ENCODE results near the gene CYP4F11.
"Not testable (repeated sequence)": the region's sequence is repeated elsewhere in the genome, so short reads cannot be mapped to it uniquely, and the experiment has no call there.

The CYP4F11 gene, protein sequence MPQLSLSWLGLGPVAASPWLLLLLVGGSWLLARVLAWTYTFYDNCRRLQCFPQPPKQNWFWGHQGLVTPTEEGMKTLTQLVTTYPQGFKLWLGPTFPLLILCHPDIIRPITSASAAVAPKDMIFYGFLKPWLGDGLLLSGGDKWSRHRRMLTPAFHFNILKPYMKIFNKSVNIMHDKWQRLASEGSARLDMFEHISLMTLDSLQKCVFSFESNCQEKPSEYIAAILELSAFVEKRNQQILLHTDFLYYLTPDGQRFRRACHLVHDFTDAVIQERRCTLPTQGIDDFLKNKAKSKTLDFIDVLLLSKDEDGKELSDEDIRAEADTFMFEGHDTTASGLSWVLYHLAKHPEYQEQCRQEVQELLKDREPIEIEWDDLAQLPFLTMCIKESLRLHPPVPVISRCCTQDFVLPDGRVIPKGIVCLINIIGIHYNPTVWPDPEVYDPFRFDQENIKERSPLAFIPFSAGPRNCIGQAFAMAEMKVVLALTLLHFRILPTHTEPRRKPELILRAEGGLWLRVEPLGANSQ

DNA sequence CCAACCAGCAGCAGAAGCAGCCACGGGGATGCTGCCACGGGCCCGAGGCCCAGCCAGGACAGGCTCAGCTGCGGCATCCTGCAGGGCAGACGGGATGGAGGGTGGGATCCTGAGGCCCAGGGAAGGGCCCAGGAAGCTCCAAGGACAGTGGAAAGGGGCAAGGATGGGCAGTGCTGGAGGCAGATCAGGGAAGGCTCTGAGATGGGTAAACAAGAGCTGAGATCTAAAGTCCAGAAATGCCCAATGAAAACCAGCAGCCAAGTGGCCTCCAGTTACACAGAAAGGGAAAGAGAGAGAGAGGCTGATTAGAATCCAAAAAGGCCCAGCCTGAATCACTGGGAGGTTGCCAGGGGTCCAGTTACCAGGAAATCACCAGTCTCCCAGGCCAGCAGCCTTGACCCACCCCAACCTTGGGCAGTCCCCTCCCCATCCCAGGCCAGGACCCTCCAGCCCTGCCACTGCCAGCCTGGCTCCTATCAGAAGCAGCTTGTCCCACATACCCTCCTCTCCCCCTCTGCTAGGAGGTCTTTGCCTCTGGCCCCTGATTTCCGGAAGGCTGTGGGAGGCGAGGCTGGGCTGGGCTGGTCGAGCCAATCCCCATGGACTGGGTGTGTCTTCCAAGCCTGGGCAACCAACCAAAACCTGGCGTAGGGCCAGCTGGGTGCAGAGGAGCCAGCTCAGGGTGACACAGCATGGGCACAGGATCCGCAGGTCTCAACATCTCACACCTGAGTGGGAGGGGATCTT lies at the start of gene CYP4F11:
Gene CYP4F11 (minus strand): TSS at position 198 of the 747 bp plus-strand sequence. CDS start 121 bp downstream, at position 77.
- no peak for DNase-seq (ENCODE audit: low read depth, low spot score)

DNA sequence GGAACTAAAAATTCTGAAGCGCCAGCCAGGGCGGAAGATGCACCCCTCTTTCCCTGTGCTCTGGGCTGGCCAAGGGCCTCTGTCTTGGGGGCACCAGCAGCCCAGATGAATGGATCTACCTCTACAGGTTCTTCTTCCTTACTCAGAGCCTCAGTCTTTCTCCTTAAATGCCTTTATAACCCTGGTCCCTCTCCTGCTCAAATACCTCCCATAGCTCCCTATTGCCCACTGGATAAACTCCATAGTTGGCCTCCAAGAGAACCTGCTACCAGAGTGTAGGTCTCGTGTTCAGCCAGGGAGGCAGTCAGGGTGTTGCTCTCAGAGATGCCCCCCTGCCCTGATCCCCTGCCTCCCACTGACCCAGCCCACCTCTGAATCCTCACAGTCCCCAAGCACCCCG lies 45.0 kb upstream of the CYP4F11 start:
- no peak for DNase-seq (ENCODE audit: low read depth, low spot score)

DNA sequence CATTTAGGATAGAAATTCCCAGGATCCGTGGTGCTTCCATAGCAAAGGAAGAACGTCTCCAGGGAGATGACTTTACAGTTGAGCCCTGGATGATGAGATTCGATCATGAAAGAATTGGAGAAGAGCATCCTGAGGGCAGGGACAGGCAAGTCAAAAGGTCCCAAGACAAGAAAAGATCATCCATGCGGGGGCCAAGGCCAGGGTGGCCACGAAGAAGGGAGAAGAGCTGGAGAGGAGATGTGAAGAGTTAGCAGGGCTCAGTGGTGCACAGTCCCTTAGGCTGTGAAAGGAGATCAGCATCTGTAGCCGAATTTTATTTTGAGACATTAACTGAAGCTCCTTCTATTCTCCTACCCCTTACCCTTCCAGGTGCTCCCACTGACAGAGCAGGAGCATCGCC lies 43.4 kb upstream of the CYP4F11 start:
- no peak for DNase-seq (ENCODE audit: low read depth, low spot score)

DNA sequence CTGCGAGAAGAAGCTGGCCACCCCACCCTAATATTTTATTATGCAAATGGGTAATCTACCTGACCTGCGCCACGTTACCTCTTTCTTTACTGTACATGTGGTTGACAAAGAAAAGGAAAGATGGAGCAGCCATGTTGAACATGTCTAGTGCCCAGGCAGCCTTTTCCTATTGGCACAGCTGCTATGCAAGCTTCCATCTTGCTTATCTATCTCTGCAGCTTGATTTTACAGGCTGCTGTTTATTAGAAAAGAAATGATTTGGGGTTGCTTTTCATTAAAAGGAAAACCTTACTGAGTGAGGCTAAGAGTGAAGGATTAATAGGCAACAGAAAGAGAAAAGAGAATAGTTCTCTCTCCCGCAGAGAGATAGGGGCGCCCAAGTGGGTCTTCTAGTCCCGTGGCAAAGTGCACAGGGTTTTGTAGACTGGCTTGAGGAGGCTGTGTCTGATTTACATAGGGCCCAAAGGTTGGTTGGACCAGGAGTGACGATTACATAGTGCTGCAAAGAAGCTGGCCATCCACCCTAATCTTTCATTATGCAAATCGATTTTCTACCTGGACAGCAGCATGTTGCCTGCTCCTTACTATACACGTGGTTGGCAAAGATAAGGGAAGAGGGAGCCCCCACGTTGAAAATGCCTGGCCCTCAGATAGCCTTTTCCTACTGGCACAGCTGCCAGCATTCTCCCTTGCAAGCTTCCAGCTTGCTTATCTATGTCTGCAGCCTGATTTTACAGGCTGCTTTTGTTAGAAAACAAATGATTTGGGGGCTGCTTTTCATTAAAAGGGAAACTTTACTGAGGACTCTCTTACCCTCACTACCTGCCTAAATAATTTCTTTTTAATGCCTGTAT lies 42.7 kb upstream of the CYP4F11 start:
- no peak for DNase-seq (ENCODE audit: low read depth, low spot score)

DNA sequence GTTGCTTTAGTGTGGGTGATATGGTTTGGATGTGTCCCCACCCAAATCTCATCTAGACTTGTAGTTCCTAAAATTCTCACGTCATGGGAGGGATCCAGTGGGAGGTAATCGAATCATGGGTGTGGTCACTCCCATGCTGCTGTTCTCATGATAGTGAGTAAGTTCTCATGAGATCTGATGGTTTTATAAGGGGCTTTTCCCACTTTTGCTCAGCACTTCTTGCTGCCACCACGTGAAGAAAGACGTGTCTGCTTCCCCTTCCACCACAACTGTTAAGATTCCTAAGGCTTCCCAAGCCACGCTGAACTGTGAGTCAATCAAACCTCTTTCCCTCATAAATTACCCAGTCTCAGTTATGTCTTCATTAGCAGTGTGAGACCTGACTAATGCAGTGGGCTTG lies 40.5 kb upstream of the CYP4F11 start:
- no peak for DNase-seq (ENCODE audit: low read depth, low spot score)

DNA sequence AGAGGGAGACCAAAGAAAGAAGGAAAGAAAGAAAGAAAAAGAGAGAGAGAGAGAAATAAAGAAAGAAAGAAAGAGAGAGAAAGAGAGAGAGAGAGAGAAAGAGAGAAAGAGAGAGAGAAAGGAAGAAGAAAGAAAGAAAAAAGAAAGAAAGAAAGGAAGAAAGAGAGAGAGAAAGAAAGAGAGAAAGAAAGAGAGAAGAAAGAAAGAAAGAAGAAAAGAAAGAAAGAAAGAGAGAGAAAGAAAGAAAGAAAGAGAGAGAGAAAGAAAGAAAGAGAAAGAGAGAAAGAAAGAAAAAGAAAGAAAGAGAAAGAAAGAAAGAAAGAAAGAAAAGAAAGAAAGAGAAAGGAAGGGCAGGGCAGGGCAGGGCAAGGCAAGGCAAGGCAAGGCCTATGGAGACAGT lies 37.7 kb upstream of the CYP4F11 start:
- not testable (repeated sequence) for DNase-seq (ENCODE audit: low read depth, low spot score)

DNA sequence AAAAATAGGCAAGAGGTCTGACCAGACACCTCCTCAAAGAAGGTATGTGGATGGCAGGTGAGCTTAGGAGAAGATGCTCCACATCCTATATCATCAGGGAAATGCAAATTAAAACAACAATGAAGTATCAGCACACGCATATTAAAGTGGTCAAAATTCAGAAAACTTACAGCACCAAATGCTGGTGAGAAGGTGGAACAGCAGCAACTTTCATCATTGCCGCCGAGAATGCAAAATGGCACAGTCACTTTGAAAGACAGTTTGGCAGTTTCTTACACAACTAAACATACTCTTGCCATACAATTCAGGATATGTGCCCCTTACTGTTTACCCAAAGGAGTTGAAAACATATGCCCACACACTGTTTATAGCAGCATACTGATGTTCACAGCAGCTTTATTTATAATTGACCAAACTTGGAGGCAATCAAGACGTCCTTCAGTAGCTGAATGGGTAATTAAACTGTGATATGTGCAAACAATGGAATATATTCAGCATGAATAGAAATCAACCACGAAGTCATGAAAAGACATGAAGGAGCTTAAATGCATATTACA lies 37.0 kb upstream of the CYP4F11 start:
- no peak for DNase-seq (ENCODE audit: low read depth, low spot score)

DNA sequence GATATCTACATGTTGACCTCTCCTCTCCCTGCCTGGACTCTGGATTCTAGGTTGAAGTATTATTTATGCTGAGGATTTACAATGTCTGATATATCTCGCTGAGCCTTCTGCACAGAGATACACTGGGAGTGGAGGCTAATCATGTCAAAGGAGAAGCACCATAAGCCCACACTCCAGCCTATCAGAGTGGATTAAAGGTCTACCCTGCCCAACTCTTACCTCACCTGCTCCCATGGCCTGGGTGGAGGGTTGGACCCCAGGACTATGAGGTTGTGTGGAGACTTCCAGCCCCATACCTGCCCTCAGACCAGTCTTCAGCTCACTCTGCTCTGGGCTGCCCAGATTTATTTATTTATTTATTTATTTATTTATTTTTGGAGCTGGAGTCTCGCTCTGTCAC lies 29.9 kb upstream of the CYP4F11 start:
- no peak for DNase-seq (ENCODE audit: low read depth, low spot score)

DNA sequence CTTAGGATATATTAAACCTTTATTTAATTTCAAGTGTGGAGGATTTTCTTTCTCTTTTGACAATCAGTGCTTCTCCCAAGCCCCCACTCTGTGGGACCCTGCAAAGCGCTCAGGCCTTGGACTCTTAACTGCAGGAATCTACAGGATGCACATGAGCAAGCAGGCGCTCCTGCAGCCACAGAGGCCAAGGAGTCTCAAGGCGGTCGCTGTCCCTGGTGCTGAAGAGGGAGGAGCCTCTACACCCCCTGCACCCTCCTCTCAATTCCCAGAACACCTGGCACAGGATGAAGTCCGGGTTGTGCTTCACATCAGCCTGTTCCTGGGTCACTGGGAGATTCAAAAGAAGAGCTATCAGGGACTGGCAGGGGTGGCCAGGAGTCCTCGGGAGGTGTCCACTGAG lies 28.0 kb upstream of the CYP4F11 start:
- no peak for DNase-seq (ENCODE audit: low read depth, low spot score)

DNA sequence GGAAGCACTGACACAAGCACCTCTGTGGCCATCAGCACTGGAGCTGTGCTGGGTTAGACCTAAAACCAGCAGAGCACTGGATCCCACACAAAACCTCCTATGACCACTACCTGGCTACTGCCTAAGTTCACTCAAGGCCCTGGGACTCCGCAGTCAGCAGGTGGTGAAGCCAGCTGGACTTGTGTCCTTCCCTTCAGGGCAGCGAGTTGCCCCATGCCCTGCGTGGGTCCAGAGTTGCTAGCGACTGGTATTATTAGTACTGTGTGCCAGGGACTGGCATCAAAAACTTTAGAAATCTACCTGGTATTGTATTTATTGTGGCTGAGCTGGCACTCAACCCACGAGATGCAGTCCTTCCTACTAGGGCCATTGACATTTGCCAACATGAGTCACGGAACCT lies 20.5 kb upstream of the CYP4F11 start:
- DNase-seq (ENCODE audit: low read depth, low spot score) = no peak

DNA sequence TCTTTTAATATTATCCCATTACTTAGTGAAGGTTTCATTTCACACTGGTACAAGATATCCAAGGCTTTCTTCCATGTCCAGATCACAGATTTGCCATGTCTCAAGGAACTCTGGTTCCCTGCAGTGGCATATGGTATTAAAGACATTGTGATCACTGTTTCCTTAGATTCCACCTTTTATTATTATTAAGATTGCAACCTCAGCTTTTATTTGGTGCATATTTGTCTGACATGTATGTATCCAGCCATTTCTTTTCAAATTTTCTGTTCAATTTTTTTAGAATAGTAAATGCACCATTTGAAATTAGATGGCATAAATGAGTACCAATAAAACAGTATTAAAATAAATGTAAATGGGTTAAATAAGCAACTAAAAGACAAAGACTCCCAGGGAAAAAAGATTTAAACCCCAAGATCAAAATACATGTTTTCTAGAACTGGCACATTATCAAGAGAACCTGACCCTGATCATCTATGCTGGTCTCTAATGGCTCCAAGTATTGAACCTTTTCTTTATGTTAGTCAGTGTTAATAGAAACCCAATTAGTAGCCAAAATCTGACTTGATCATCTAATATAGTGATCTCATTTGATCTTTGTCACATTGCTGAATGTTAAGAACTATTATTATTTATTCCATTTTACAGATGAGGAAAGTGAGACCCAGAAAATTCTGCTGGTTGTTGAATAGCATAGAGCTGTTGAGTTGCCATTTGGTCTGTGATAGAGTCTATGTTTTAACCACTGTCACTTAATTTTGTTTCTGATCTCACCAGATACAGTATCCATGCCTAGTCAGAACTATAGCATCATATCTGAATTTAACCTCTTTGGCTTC lies 14.1 kb upstream of the CYP4F11 start, which contains the start of gene OR10H4:
Gene OR10H4 (plus strand): TSS at position 786 of the 836 bp plus-strand sequence. CDS start 0 bp downstream, at position 786.
- DNase-seq (ENCODE audit: low read depth, low spot score) = no peak

DNA sequence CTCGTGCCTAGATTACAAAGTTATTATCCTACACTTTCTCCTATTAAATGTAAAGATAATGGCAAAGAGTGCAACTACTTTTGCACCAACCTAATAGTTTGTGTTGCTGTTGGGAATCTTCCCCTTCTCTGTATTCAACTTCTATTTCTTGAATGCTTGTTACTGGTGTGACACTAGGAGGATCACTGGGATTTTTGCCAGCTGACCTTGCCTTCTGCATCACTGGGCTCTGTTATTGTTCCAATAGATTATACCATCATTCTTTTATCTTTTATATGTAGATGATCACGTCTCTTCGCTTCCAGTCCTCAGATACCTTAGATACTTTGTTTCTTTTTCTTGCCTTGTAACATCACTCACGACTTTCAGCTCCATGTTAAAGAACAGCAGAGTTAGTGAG lies 11.0 kb upstream of the CYP4F11 start:
- DNase-seq (ENCODE audit: low read depth, low spot score) = no peak

DNA sequence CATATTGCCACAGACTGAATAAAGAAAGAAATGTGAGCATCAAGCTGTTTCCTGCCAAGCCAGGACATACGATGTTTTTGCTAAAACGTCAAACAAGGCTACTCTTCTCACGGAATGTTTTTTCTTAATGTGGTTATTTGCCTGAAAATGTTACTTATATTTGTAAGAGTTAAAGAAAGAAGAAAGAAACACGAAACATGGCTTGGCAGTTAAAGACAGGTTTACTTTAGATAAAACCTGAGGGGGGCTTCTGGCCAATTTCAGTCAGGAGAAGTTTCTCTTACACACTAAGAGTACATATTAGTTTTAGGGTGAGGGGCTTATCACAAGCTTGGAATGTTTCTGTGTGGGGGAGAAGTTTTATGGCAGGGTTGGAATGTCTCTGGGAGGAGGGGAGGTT lies 10.1 kb upstream of the CYP4F11 start:
- DNase-seq (ENCODE audit: low read depth, low spot score) = no peak

DNA sequence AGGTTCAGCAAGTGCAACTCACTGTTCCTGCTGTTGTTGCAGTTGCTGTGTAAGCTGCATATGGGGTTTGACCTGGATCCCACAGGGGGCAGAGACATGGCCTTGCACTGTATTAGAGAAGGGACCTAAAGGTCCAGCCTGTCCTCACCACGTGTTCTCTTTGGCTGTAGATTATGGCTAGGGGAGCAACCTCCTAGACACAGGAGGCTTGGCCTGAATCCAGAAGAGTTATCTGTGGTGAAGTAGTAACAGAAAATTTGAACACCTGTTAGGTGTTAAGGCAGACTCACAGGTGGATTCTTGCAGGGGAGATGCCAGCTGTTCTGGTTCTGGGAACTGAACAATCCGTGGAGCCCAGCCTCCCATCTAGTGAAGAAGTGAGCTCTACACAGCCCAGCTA lies 3.4 kb upstream of the CYP4F11 start:
- DNase-seq (ENCODE audit: low read depth, low spot score) = no peak

DNA sequence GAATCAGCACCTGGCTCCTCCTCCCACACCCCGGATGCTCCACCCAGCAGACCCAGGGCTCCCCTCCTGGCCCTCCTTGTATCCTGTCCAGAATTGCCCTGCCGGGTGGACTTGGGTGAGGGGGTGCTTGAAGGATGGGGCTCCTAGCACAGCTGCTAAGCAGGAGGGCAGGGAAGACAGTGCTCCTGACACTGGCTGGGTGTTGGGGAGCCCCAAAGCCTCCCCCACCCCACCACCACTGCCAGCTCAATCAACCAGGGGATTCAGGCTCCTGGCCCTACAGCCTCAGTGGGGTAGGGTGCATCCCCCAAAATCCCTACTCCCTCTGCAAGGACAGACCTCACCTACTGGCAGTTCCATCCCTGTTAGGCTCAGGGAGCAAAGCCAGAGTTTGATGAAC lies 2.6 kb upstream of the CYP4F11 start:
- no peak for DNase-seq (ENCODE audit: low read depth, low spot score)

DNA sequence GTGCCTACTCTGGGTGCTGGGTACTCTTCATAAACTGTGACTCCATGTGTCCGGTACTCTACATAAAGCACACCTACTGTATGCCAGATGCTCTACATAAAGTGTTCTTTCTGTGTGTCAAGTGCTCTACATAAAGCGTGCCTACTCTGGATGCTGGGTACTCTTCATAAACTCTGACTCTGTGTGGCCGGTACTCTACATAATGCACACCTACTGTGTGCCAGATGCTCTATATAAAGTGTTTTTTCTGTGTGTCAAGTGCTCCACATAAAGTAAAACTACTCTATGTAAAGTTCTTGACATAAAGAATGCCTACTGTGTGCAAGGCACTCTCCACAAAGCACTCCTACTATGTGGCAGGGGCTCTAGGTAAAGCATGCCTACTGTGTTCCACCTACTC lies 1.8 kb upstream of the CYP4F11 start:
- no peak for DNase-seq (ENCODE audit: low read depth, low spot score)

DNA sequence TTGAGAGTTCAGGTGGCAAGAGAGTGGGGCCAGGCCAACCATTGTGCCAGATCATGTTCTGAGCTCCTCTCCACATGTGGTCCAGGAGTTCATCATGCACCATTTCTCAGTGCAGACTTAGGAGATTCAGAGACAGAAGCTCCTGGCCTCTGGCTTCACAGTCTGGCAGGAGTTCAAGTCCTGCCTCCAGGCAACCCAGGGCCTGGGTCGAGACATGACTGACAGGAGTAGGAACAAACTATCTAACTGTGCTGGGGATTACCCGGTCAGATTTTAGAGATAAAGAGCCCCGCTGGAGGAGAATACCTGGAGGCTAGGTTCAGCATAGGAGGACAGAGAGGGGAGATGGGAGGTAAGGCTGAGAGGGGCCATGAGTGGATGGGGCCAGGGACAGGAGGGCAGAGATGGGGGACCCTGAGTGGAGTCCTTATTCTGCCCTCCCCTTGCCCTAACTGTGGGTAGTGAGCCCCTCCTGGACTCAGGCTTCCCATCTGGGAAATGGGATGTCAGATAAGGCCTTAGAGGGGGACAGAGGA lies 906 bp upstream of the CYP4F11 start:
- DNase-seq (ENCODE audit: low read depth, low spot score) = no peak

DNA sequence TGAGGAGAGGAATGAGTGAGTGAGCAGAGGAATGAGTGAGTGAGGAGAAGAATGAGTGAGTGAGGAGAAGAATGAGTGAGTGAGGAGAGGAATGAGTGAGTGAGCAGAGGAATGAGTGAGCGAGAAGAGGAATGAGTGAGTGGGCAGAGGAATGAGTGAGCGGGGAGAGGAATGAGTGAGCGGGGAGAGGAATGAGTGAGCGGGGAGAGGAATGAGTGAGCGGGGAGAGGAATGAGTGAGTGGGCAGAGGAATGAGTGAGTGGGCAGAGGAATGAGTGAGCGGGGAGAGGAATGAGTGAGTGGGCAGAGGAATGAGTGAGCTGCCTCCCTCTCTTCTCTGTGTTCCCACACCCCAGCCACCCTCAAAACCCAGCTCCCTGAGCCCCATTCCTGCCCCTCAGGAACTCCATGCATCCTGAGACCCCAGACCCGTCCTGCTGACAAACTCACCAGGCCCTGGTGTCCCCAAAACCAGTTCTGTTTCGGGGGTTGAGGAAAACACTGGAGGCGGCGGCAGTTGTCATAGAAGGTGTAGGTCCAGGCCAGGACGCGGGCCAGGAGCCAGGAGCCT lies 483 bp downstream of the CYP4F11 start:
- DNase-seq (ENCODE audit: low read depth, low spot score) = not testable (repeated sequence)

DNA sequence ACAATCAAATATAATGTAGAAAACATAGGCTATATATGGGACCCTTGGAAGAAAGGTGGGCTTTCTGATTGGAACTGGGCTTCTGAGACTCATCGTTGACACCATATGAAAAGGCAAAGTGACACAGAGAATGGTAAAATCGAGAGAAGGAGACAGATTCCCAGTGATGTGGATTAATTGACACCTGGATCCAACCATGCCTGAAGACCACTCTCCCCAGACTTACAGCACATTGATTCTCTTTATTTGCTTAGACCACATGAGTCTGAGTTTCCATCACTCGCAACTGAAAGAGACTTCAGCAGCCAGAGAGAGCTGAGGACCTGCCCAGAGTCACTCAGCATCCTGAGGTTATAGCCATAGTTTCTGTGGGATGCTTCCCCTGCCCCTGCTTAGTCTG lies 6.0 kb downstream of the CYP4F11 start:
- no peak for DNase-seq (ENCODE audit: low read depth, low spot score)

DNA sequence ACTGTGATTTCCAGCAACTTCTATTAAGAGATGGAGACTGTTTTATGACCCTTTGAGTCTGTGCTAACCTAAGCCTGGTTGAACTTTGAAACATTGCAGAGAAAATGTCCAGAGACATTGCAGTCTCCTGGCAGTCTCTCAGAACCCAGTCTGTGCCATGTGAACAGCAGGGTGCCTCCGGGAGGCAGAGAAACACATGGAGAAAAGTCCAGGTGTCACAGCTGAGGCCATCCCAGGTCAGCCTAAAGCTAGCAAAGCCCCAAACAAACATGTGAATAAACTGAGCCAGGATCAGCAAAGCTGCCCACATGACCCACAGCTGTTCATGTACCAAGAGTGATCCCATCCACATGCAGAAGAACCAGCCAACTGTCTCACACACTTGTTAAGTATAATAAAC lies 7.8 kb downstream of the CYP4F11 start:
- no peak for DNase-seq (ENCODE audit: low read depth, low spot score)

Measured in iPS DF 19.7 (cell line).